Astrocyte (in vitro differentiated cells and primary cell): ENCODE data around the gene KEAP1. TPM values are rescaled to one million over a fixed set of nuclear protein-coding genes. Genes with fewer than 3 reads are reported as not detected.

Source experiments
- DNase-seq: peaks from one replicate; pipeline ENCODE4 v3.0.0-alpha.2; 2010; ENCODE audit warnings: low read depth
- FAIRE-seq: peaks from 2 replicates; lab custom pipeline; 2011; peaks lifted over from hg19 to GRCh38; lab: Jason Lieb, UNC
- H2AFZ ChIP-seq: 2 replicates; pipeline ENCODE4 v1.6.0; 2012; ENCODE audit warnings: low read depth, low read length, inconsistent platforms
- H3K27ac ChIP-seq: 2 replicates; pipeline ENCODE4 v1.5.1; 2011; ENCODE audit warnings: low read depth, low read length, inconsistent platforms
- H3K27me3 ChIP-seq: 2 replicates; pipeline ENCODE4 v1.6.0; 2011; ENCODE audit warnings: low read length, inconsistent platforms; ENCODE audit not compliant: insufficient read depth
- H3K36me3 ChIP-seq: 2 replicates; pipeline ENCODE4 v1.5.1; 2011; ENCODE audit warnings: low read length, inconsistent platforms; ENCODE audit not compliant: insufficient read depth
- H3K4me1 ChIP-seq: 2 replicates; pipeline ENCODE4 v1.5.1; 2011; ENCODE audit warnings: low read length, inconsistent platforms; ENCODE audit not compliant: insufficient read depth
- H3K4me2 ChIP-seq: 2 replicates; pipeline ENCODE4 v1.6.0; 2012; ENCODE audit warnings: low read length, inconsistent platforms
- H3K4me3 ChIP-seq: 2 replicates; pipeline ENCODE4 v1.5.1; 2011; ENCODE audit warnings: low read depth, mild to moderate bottlenecking, low read length, inconsistent platforms; ENCODE audit not compliant: insufficient read depth
- H3K79me2 ChIP-seq: 2 replicates; pipeline ENCODE4 v1.6.0; 2012; ENCODE audit warnings: mild to moderate bottlenecking, low read length, inconsistent platforms; ENCODE audit not compliant: insufficient read depth
- H3K9ac ChIP-seq: 2 replicates; pipeline ENCODE4 v1.6.0; 2012; ENCODE audit warnings: mild to moderate bottlenecking, low read length, inconsistent platforms
- H3K9me3 ChIP-seq: 2 replicates; pipeline ENCODE4 v1.5.1; 2012; ENCODE audit warnings: low read depth, mild to moderate bottlenecking, low read length, inconsistent platforms; ENCODE audit not compliant: insufficient read depth
- H4K20me1 ChIP-seq: 2 replicates; pipeline ENCODE4 v1.6.0; 2012; ENCODE audit warnings: low read length, inconsistent platforms; ENCODE audit not compliant: insufficient read depth
- H3K27ac Mint-ChIP-seq: one replicate; pipeline ENCODE4 v1.8.0; 2021; ENCODE audit warnings: mild to moderate bottlenecking, mixed read lengths; ENCODE audit not compliant: unreplicated experiment
- H3K27me3 Mint-ChIP-seq: one replicate; pipeline ENCODE4 v1.8.0; 2021; ENCODE audit warnings: low read depth, mixed read lengths; ENCODE audit not compliant: unreplicated experiment
- H3K36me3 Mint-ChIP-seq: one replicate; pipeline ENCODE4 v1.8.0; 2021; ENCODE audit warnings: low read depth, mixed read lengths; ENCODE audit not compliant: unreplicated experiment
- H3K4me1 Mint-ChIP-seq: one replicate; pipeline ENCODE4 v1.8.0; 2021; ENCODE audit warnings: low read depth, mixed read lengths; ENCODE audit not compliant: unreplicated experiment
- H3K4me3 Mint-ChIP-seq: one replicate; pipeline ENCODE4 v1.8.0; 2021; ENCODE audit warnings: mild to moderate bottlenecking, moderate library complexity, mixed read lengths; ENCODE audit not compliant: unreplicated experiment
- H3K9me3 Mint-ChIP-seq: one replicate; pipeline ENCODE4 v1.8.0; 2021; ENCODE audit warnings: mild to moderate bottlenecking, mixed read lengths; ENCODE audit not compliant: unreplicated experiment
- EZH2 ChIP-seq: IDR thresholded peaks from 2 replicates; pipeline ENCODE4 v1.6.1; 2012; ENCODE audit warnings: mild to moderate bottlenecking, low read length, inconsistent platforms; ENCODE audit not compliant: insufficient read depth
- total RNA-seq: library from RNA; stranded (reverse); gene quantifications from 2 replicates; pipeline ENCODE4 v1.2.1, GENCODE V29; 2021
- TF ChIP-seq, protein P1 (sequence below): IDR thresholded peaks from 2 replicates; pipeline ENCODE4 v1.5.1; 2011; ENCODE audit warnings: low read depth, mild to moderate bottlenecking, inconsistent platforms, low read length, moderate library complexity; ENCODE audit not compliant: insufficient read depth

Gene KEAP1
- total RNA-seq, 1 donor from 2014 or later: 43.6 TPM

DNA sequence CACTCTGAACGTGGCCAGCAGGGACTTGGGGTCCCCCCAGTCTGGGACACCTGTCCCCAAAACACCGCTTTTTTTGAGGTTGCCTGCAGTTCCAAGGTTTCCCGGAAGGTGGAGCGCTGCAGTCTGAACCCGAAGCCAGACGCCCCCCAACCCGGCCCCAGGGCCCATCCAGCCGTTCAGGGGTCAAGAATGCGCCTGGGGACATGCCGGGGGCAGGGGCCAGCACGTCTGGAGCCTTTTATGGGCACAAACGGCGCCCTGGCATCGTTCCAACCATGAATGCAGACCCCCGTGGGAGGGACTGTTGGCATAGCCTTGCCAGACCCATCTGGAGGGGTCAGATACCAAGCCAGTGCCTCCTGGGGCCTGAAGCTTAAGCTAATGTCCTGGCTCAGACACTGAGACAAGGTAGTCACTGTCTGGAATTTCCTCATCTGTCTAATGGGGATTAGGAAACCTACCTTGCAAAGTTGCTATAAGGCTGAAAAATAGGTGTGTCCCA lies 7.2 kb upstream of the KEAP1 start:
- Histone ChIP-seq H3K36me3 (no peaks in the 10 kb centered on the region), H4K20me1 (no peaks in the 10 kb centered on the region), H3K27me3 (peaks cover 31% of the 10 kb centered on the region), H3K4me2 (no peak overlapping the region), H3K4me1 (peaks cover 4% of the 10 kb centered on the region), H2AFZ (no peak overlapping the region), H3K79me2 (no peaks in the 10 kb centered on the region), H3K9me3 (no peaks in the 10 kb centered on the region), H3K27ac (no peak overlapping the region), H3K9ac (no peak overlapping the region), H3K4me3 (no peak overlapping the region)
- TF ChIP-seq, protein P1, sequence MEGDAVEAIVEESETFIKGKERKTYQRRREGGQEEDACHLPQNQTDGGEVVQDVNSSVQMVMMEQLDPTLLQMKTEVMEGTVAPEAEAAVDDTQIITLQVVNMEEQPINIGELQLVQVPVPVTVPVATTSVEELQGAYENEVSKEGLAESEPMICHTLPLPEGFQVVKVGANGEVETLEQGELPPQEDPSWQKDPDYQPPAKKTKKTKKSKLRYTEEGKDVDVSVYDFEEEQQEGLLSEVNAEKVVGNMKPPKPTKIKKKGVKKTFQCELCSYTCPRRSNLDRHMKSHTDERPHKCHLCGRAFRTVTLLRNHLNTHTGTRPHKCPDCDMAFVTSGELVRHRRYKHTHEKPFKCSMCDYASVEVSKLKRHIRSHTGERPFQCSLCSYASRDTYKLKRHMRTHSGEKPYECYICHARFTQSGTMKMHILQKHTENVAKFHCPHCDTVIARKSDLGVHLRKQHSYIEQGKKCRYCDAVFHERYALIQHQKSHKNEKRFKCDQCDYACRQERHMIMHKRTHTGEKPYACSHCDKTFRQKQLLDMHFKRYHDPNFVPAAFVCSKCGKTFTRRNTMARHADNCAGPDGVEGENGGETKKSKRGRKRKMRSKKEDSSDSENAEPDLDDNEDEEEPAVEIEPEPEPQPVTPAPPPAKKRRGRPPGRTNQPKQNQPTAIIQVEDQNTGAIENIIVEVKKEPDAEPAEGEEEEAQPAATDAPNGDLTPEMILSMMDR: peak; percentile 47
- TF ChIP-seq EZH2: no peak
- DNase-seq: no peak
- no peak overlapping the region for H3K27ac Mint-ChIP-seq
- peaks cover 24% of the 10 kb centered on the region for H3K27me3 Mint-ChIP-seq
- FAIRE-seq: no peak
- H3K9me3 Mint-ChIP-seq: peaks cover 4% of the 10 kb centered on the region
- peaks cover 4% of the 10 kb centered on the region for H3K36me3 Mint-ChIP-seq
- peaks cover 2% of the 10 kb centered on the region for H3K4me1 Mint-ChIP-seq
- H3K4me3 Mint-ChIP-seq: no peak overlapping the region

GRCh38 chr19:10508707-10509106 lies 5.6 kb upstream of the KEAP1 start:
- Mint-ChIP-seq H3K36me3 (peaks cover 4% of the 10 kb centered on the region), H3K27ac (no peak overlapping the region), H3K27me3 (peaks cover 14% of the 10 kb centered on the region), H3K4me3 (no peak overlapping the region), H3K9me3 (peaks cover 4% of the 10 kb centered on the region), H3K4me1 (peaks cover 2% of the 10 kb centered on the region)
- H3K79me2 ChIP-seq: no peaks in the 10 kb centered on the region
- no peak overlapping the region for H3K4me2 ChIP-seq
- H3K9ac ChIP-seq: no peak overlapping the region
- H4K20me1 ChIP-seq: no peaks in the 10 kb centered on the region
- no peaks in the 10 kb centered on the region for H3K36me3 ChIP-seq
- H3K4me3 ChIP-seq: no peak overlapping the region
- no peak overlapping the region for H2AFZ ChIP-seq
- peaks cover 4% of the 10 kb centered on the region for H3K4me1 ChIP-seq
- no peaks in the 10 kb centered on the region for H3K9me3 ChIP-seq
- TF ChIP-seq EZH2: no peak
- TF ChIP-seq, protein P1: no peak
- no peak overlapping the region for H3K27ac ChIP-seq
- DNase-seq (no peak), FAIRE-seq (no peak)
- H3K27me3 ChIP-seq: peaks cover 16% of the 10 kb centered on the region

GRCh38 chr19:10508036-10508435 lies 4.9 kb upstream of the KEAP1 start:
- no peaks in the 10 kb centered on the region for H3K79me2 ChIP-seq
- Mint-ChIP-seq H3K4me3 (no peak overlapping the region), H3K27me3 (peaks cover 7% of the 10 kb centered on the region), H3K27ac (no peak overlapping the region), H3K4me1 (peaks cover 2% of the 10 kb centered on the region), H3K9me3 (peaks cover 2% of the 10 kb centered on the region), H3K36me3 (peaks cover 4% of the 10 kb centered on the region)
- no peak overlapping the region for H3K4me3 ChIP-seq
- no peaks in the 10 kb centered on the region for H4K20me1 ChIP-seq
- peaks cover 4% of the 10 kb centered on the region for H3K4me1 ChIP-seq
- no peaks in the 10 kb centered on the region for H3K36me3 ChIP-seq
- no peak for DNase-seq
- no peak for FAIRE-seq
- no peak overlapping the region for H3K27ac ChIP-seq
- no peak for TF ChIP-seq EZH2
- TF ChIP-seq, protein P1: no peak
- peaks cover 9% of the 10 kb centered on the region for H3K27me3 ChIP-seq
- H3K9ac ChIP-seq: no peak overlapping the region
- H2AFZ ChIP-seq: no peak overlapping the region
- H3K4me2 ChIP-seq: no peak overlapping the region
- H3K9me3 ChIP-seq: no peaks in the 10 kb centered on the region
